HCT116 (cell line): ENCODE measurements around the gene PPP1R1C. TPM values are rescaled to one million over a fixed set of nuclear protein-coding genes. Genes with fewer than 3 reads are reported as not detected.

Experiments
- ATAC-seq: fragments of 200-7000 bp; cut with Tn5 transposase; 2 replicates; pipeline ENCODE4 v1.9.1; 2020; ENCODE audit warnings: mild to moderate bottlenecking, moderate library complexity
- BruUV-seq: library from RNA; stranded (reverse); fragments of 400-500 nt; replicated peaks from 2 replicates; lab custom pipeline; 2021; lab: Mats Ljungman, UMichigan
- CTCF ChIA-PET: fragments of 300-600 bp; sonication (Branson Sonifier 250); formaldehyde crosslinking; loops from one replicate; lab custom pipeline; 2021; ENCODE audit warnings: antibody characterized with exemption; lab: Charles Lee
- POLR2A ChIA-PET: fragments of 300-600, 350-600 bp; sonication (Branson Sonifier 250); formaldehyde crosslinking; loops from one replicate; lab custom pipeline; 2021; ENCODE audit warnings: antibody characterized with exemption; lab: Charles Lee
- RAD21 ChIA-PET, 2 experiments: fragments of 300-600 bp; sonication (Branson Sonifier 250); formaldehyde crosslinking; loops; one replicate each; lab custom pipeline; 2023; ENCODE audit warnings: low total read pairs in 2 of 2; ENCODE audit not compliant: uncharacterized antibody in 2 of 2, unreplicated experiment in 2 of 2, low non-redundant PET in 1 of 2; lab: Charles Lee
- DNase-seq: peaks from one replicate; pipeline ENCODE4 v3.0.0-alpha.2; 2010; ENCODE audit warnings: low read depth, low spot score
- H2AFZ ChIP-seq: fragments of 200-600 bp; shearing (Covaris generic), sonication (generic); 2 replicates; pipeline ENCODE4 v1.6.1; 2017; ENCODE audit warnings: low read depth, mixed run types, mixed read lengths, antibody characterized with exemption, low read length; ENCODE audit not compliant: poor library complexity, severe bottlenecking
- H3K27ac ChIP-seq: 2 replicates; pipeline ENCODE4 v1.5.1; 2012; ENCODE audit warnings: low read depth, low read length
- H3K27me3 ChIP-seq: fragments of 200-600 bp; sonication (generic); 2 replicates; pipeline ENCODE4 v1.6.1; 2016; ENCODE audit warnings: mixed run types, low read length, mixed read lengths; ENCODE audit not compliant: insufficient read depth
- H3K36me3 ChIP-seq, 2 experiments: fragments of 200-500 bp in 1 of 2; fragments of 200-600 bp in 1 of 2; sonication (Bioruptor generic) in 1 of 2; sonication (generic) in 1 of 2; 2 replicates each; pipeline versions ENCODE4 v1.5.1 to v1.6.1; 2014 to 2016; ENCODE audit warnings: low read length in 2 of 2, inconsistent platforms in 1 of 2, mixed read lengths in 1 of 2, mixed run types in 1 of 2; ENCODE audit not compliant: insufficient read depth in 2 of 2, control insufficient read depth in 1 of 2
- H3K4me1 ChIP-seq, 2 experiments: fragments of 200-600 bp in 1 of 2; sonication (generic) in 1 of 2; 2 replicates each; pipeline versions ENCODE4 v1.5.1 to v1.6.1; 2012 to 2017; ENCODE audit warnings: low read length in 2 of 2, inconsistent platforms in 1 of 2, mild to moderate bottlenecking in 1 of 2, mixed read lengths in 1 of 2, mixed run types in 1 of 2, moderate library complexity in 1 of 2; ENCODE audit not compliant: insufficient read depth in 2 of 2, control insufficient read depth in 1 of 2
- H3K4me2 ChIP-seq: fragments of 200-600 bp; sonication (generic); 2 replicates; pipeline ENCODE4 v1.6.1; 2017; ENCODE audit warnings: mixed run types, low read length, mixed read lengths
- H3K4me3 ChIP-seq, 2 experiments: fragments of 200-600 bp in 1 of 2; sonication (generic) in 1 of 2; replicated peaks in 1 of 2; 2 replicates each; pipeline ENCODE4 v1.5.1; 2011 to 2016; ENCODE audit warnings: low read length in 2 of 2, control low read depth in 1 of 2, low read depth in 1 of 2, mild to moderate bottlenecking in 1 of 2, mixed read lengths in 1 of 2, mixed run types in 1 of 2
- H3K79me2 ChIP-seq: fragments of 200-600 bp; sonication (generic); 2 replicates; pipeline ENCODE4 v1.6.1; 2017; ENCODE audit warnings: mild to moderate bottlenecking, mixed run types, low read length, moderate library complexity, mixed read lengths; ENCODE audit not compliant: insufficient read depth
- H3K9ac ChIP-seq: fragments of 200-600 bp; sonication (generic); 2 replicates; pipeline ENCODE4 v1.6.1; 2016; ENCODE audit warnings: low read length, mixed read lengths
- H3K9me2 ChIP-seq: fragments of 200-600 bp; sonication (generic), shearing (Covaris generic); 2 replicates; pipeline ENCODE4 v1.6.1; 2017; ENCODE audit warnings: mixed run types, mild to moderate bottlenecking, moderate library complexity; ENCODE audit not compliant: insufficient read depth
- H3K9me3 ChIP-seq, 2 experiments: fragments of 200-500 bp in 1 of 2; fragments of 200-600 bp in 1 of 2; sonication (Bioruptor generic) in 1 of 2; sonication (generic) in 1 of 2; 2 replicates each; pipeline ENCODE4 v1.6.1; 2014 to 2017; ENCODE audit warnings: low read length in 2 of 2, mixed read lengths in 2 of 2, inconsistent platforms in 1 of 2, low read depth in 1 of 2, mild to moderate bottlenecking in 1 of 2, mixed run types in 1 of 2, moderate library complexity in 1 of 2; ENCODE audit not compliant: control insufficient read depth in 1 of 2, insufficient read depth in 1 of 2
- H4K20me1 ChIP-seq: fragments of 200-600 bp; sonication (generic), shearing (Covaris generic); 2 replicates; pipeline ENCODE4 v1.6.1; 2017; ENCODE audit warnings: mixed run types, mild to moderate bottlenecking, moderate library complexity; ENCODE audit not compliant: insufficient read depth
- CEBPB ChIP-seq: IDR thresholded peaks from 2 replicates; pipeline ENCODE4 v1.6.1; 2012; ENCODE audit warnings: low read depth
- EGR1 ChIP-seq: IDR thresholded peaks from 2 replicates; pipeline ENCODE4 v1.6.1; 2012; ENCODE audit warnings: low read depth
- EZH2phosphoT487 ChIP-seq: fragments of 200-600 bp; IDR thresholded peaks from 2 replicates; pipeline ENCODE4 v1.6.1; 2018; ENCODE audit warnings: antibody characterized with exemption, borderline replicate concordance
- FOSL1 ChIP-seq: IDR thresholded peaks from 2 replicates; pipeline ENCODE4 v1.6.1; 2012; ENCODE audit warnings: low read depth
- MAX ChIP-seq: IDR thresholded peaks from 2 replicates; pipeline ENCODE4 v1.6.1; 2012
- POLR2A ChIP-seq: IDR thresholded peaks from 2 replicates; pipeline ENCODE4 v1.7.0; 2011; ENCODE audit warnings: borderline replicate concordance; ENCODE audit not compliant: insufficient read depth, insufficient read length; ENCODE audit errors: extremely low read depth
- POLR2AphosphoS5 ChIP-seq: IDR thresholded peaks from 2 replicates; pipeline ENCODE4 v1.6.1; 2011; ENCODE audit warnings: mild to moderate bottlenecking, low read depth, low read length, moderate library complexity
- RAD21 ChIP-seq: IDR thresholded peaks from 2 replicates; pipeline ENCODE4 v1.6.1; 2012; ENCODE audit warnings: low read depth, mild to moderate bottlenecking
- ZBTB33 ChIP-seq: IDR thresholded peaks from 2 replicates; pipeline ENCODE4 v1.6.1; 2011; ENCODE audit warnings: mild to moderate bottlenecking, low read length, moderate library complexity; ENCODE audit not compliant: insufficient replicate concordance; ENCODE audit errors: extremely low read depth
- ZFX ChIP-seq: fragments of 450-650 bp; IDR thresholded peaks from 2 replicates; pipeline ENCODE4 v1.6.1; 2017
- ZNF274 ChIP-seq: fragments of 200-500 bp; sonication (Bioruptor generic); IDR thresholded peaks from 2 replicates; pipeline ENCODE4 v1.6.1; 2014; ENCODE audit warnings: mild to moderate bottlenecking, low read depth, low read length, inconsistent platforms
- intact Hi-C: fragments of 100-400 bp; cut with micrococcal nuclease; formaldehyde crosslinking; loops from 2 replicates; pipeline ENCODE4 v1.10.0; 2022
- total RNA-seq: library from RNA; stranded (reverse); gene quantifications from one replicate; pipeline ENCODE4 v1.2.1, GENCODE V29; 2021; ENCODE audit not compliant: unreplicated experiment

Gene PPP1R1C
- total RNA-seq, 1 experiment from 2014 or later, result 17.8 TPM

GRCh38 chr2:182048621-182049020, 63.0 kb downstream of the PPP1R1C start:
- H3K9me3 ChIP-seq, result no peaks in the 10 kb centered on the region
- ChIA-PET POLR2A (no interaction called here), RAD21 (no interaction called here), CTCF (no interaction called here)
- H3K4me1 ChIP-seq, result peaks cover 0 to 7% of the 10 kb centered on the region in 2 experiments; a peak in 2 of 4 replicates
- H3K4me2 ChIP-seq, result no peak overlapping the region
- TF ChIP-seq ZFX (no peak), EGR1 (no peak), FOSL1 (no peak), POLR2AphosphoS5 (no peak), RAD21 (no peak), CEBPB (no peak), ZNF274 (no peak), MAX (no peak), POLR2A (no peak), EZH2phosphoT487 (no peak), ZBTB33 (no peak)
- no peak overlapping the region for H3K9ac ChIP-seq
- H3K36me3 ChIP-seq, result no peaks in the 10 kb centered on the region
- H3K27ac ChIP-seq, result no peak overlapping the region
- DNase-seq (no peak), ATAC-seq (no peak)
- H4K20me1 ChIP-seq, result no peaks in the 10 kb centered on the region
- no peaks in the 10 kb centered on the region; the same call in 1 of the 2 replicates for H3K9me2 ChIP-seq
- H2AFZ ChIP-seq, result no peak overlapping the region
- no peaks in the 10 kb centered on the region for H3K79me2 ChIP-seq
- H3K27me3 ChIP-seq, result no peaks in the 10 kb centered on the region
- BruUV-seq, result no TSS peak
- intact Hi-C loops, result no loop called here
- no peak overlapping the region for H3K4me3 ChIP-seq
